HepG2 (cell line): ENCODE results near the gene RNF17. TPM values are rescaled to one million over a fixed set of nuclear protein-coding genes. Genes with fewer than 3 reads are reported as not detected.

ENCODE experiments used
- ATAC-seq: fragments of 200-7000 bp; cut with Tn5 transposase; 3 replicates; pipeline ENCODE4 v1.9.1; 2020; ENCODE audit warnings: mild to moderate bottlenecking, moderate library complexity
- BruUV-seq: library from RNA; stranded (reverse); fragments of 400-500 nt; replicated peaks from 2 replicates; lab custom pipeline; 2021; lab: Mats Ljungman, UMichigan
- CTCF ChIA-PET: fragments of 300-600 bp; formaldehyde crosslinking; extraction: SDS; loops from one replicate; lab custom pipeline; 2021; ENCODE audit warnings: low total read pairs, inconsistent platforms, low intra/inter-chr PET ratio; lab: Yijun Ruan, JAX
- POLR2A ChIA-PET: fragments of 350-600 bp; sonication (Branson Sonifier 250); formaldehyde crosslinking; loops from one replicate; lab custom pipeline; 2020; ENCODE audit warnings: antibody characterized with exemption, inconsistent platforms; lab: Yijun Ruan, JAX
- DNase-seq: peaks from one replicate; pipeline ENCODE4 v3.0.0-alpha.2; 2015; ENCODE audit warnings: low spot score
- FAIRE-seq: peaks from 3 replicates; lab custom pipeline; 2011; peaks lifted over from hg19 to GRCh38; lab: Jason Lieb, UNC
- H2AFZ ChIP-seq: one replicate; pipeline ENCODE4 v1.6.1; 2011; ENCODE audit warnings: low read length, inconsistent platforms
- H3K27ac ChIP-seq: fragments of 300-600 bp; 3 replicates; pipeline ENCODE4 v1.8.0; 2011; ENCODE audit warnings: mixed run types, mild to moderate bottlenecking, mixed read lengths, low read length, inconsistent platforms; ENCODE audit not compliant: insufficient read depth; ENCODE audit errors: extremely low read length
- H3K27me3 ChIP-seq, 2 experiments: fragments of 200-600 bp in 1 of 2; 2 replicates in 1 of 2; 3 replicates in 1 of 2; pipeline versions ENCODE4 v1.6.0 to v1.8.0; 2011; ENCODE audit warnings: low read length in 2 of 2, mild to moderate bottlenecking in 2 of 2, moderate library complexity in 2 of 2, inconsistent platforms in 1 of 2; ENCODE audit not compliant: insufficient read depth in 2 of 2, control insufficient read depth in 1 of 2
- H3K36me3 ChIP-seq, 2 experiments: fragments of 200-600 bp in 1 of 2; replicated peaks in 1 of 2; 2 replicates in 1 of 2; 3 replicates in 1 of 2; pipeline versions ENCODE4 v1.5.1 to v1.8.0; 2011; ENCODE audit warnings: low read length in 2 of 2, inconsistent platforms in 1 of 2; ENCODE audit not compliant: insufficient read depth in 2 of 2, control insufficient read depth in 1 of 2
- H3K4me1 ChIP-seq: 2 replicates; pipeline ENCODE4 v1.5.1; 2012; ENCODE audit warnings: low read length, inconsistent platforms; ENCODE audit not compliant: insufficient read depth
- H3K4me2 ChIP-seq: 2 replicates; pipeline ENCODE4 v1.6.0; 2011; ENCODE audit warnings: low read depth, low read length, inconsistent platforms
- H3K4me3 ChIP-seq, 3 experiments: fragments of 200-600 bp in 1 of 3; sonication (generic), shearing (Covaris generic) in 1 of 3; replicated peaks in 1 of 3; 2 replicates each; pipeline ENCODE4 v1.5.1; 2011 to 2016; ENCODE audit warnings: low read length in 3 of 3, inconsistent platforms in 2 of 3, low read depth in 2 of 3, mild to moderate bottlenecking in 2 of 3, control low read depth in 1 of 3, mixed read lengths in 1 of 3; ENCODE audit not compliant: insufficient read depth in 1 of 3
- H3K79me2 ChIP-seq: one replicate; pipeline ENCODE4 v1.6.1; 2011; ENCODE audit warnings: low read length, inconsistent platforms; ENCODE audit not compliant: insufficient read depth
- H3K9ac ChIP-seq: 2 replicates; pipeline ENCODE4 v1.6.0; 2011; ENCODE audit warnings: mild to moderate bottlenecking, low read depth, low read length, inconsistent platforms; ENCODE audit not compliant: insufficient read depth
- H3K9me3 ChIP-seq: 2 replicates; pipeline ENCODE4 v1.5.1; 2012; ENCODE audit warnings: mild to moderate bottlenecking, low read length
- H4K20me1 ChIP-seq: 2 replicates; pipeline ENCODE4 v1.6.0; 2011; ENCODE audit warnings: inconsistent platforms, mild to moderate bottlenecking, low read length, moderate library complexity; ENCODE audit not compliant: insufficient read depth
- ATF7 ChIP-seq, 2 experiments: fragments of 450-650 bp in 1 of 2; sonication (generic) in 1 of 2; formaldehyde crosslinking in 1 of 2; IDR thresholded peaks; 2 replicates each; pipeline versions ENCODE4 v1.4.0 to v1.6.1; 2016 to 2020; ENCODE audit warnings: antibody characterized with exemption in 1 of 2, mild to moderate bottlenecking in 1 of 2, missing genetic modification reagents in 1 of 2
- CEBPB ChIP-seq: IDR thresholded peaks from 2 replicates; pipeline ENCODE4 v1.6.1; 2011; ENCODE audit warnings: low read depth, low read length, improper control_type of control experiment, borderline replicate concordance
- CEBPG ChIP-seq: IDR thresholded peaks from 2 replicates; pipeline ENCODE4 v1.6.1; 2016
- HCFC1 ChIP-seq: fragments of 150-350 bp; IDR thresholded peaks from 2 replicates; pipeline ENCODE4 v1.6.1; 2014; ENCODE audit warnings: low read depth, low read length
- WGBS: methylation state at CpG from one replicate; pipeline ENCODE4 v1.1.6; 2017; ENCODE audit warnings: low lambda C conversion rate; 5-methylcytosine and 5-hydroxymethylcytosine counted together
- in situ Hi-C: cut with HindIII; loops from 2 replicates; pipeline ENCODE4 v1.10.0; 2017; ENCODE audit warnings: low pct_unique_long_range_greater_than_20kb; ENCODE audit not compliant: extremely low pct_ligation_motif_present
- intact Hi-C: fragments of 100-400 bp; cut with micrococcal nuclease; formaldehyde crosslinking; loops from one replicate; pipeline ENCODE4 v1.10.0; 2022; ENCODE audit not compliant: unreplicated experiment
- polyA plus RNA-seq, 8 experiments: library from polyadenylated mRNA; depleted of rRNA in 3 of 8; stranded (reverse) in 7 of 8; unstranded in 1 of 8; fragments of >200 nt; fragmentation: Illumina TruSeq in 4 of 8; extraction: Trizol in 4 of 8; gene quantifications; 2 replicates each; pipeline versions ENCODE4 v1.2.1 to v1.2.3, GENCODE V29; 2011 to 2016; ENCODE audit warnings: low read depth in 4 of 8, missing spikeins in 1 of 8, mixed read lengths in 1 of 8; ENCODE audit not compliant: insufficient read depth in 1 of 8
- total RNA-seq, 5 experiments: library from RNA; depleted of rRNA; stranded (reverse); fragments of >200 nt; fragmentation: Illumina TruSeq; extraction: Trizol; gene quantifications; 2 replicates each; pipeline ENCODE4 v1.2.3, GENCODE V29; 2016; ENCODE audit warnings: low read depth in 1 of 5
- TF ChIP-seq, protein P1 (sequence below): sonication (generic); formaldehyde crosslinking; IDR thresholded peaks from 2 replicates; pipeline ENCODE4 v1.5.0; 2020; ENCODE audit warnings: mild to moderate bottlenecking, missing genetic modification reagents, borderline replicate concordance
- TF ChIP-seq, protein P2 (sequence below): sonication (generic); formaldehyde crosslinking; IDR thresholded peaks from 2 replicates; pipeline ENCODE4 v1.4.0; 2020; ENCODE audit warnings: missing genetic modification reagents
- TF ChIP-seq, protein P3 (sequence below), 2 experiments: fragments of 450-650 bp in 1 of 2; sonication (generic) in 1 of 2; formaldehyde crosslinking; IDR thresholded peaks; 2 replicates each; pipeline versions ENCODE4 v1.5.0 to v1.8.0; 2020 to 2022; ENCODE audit warnings: mild to moderate bottlenecking in 1 of 2, missing genetic modification reagents in 1 of 2

RNF17 gene
- total and polyA plus RNA-seq, 2 of the 13 experiments (the other 11 are each of a cell fraction or from before 2014, with no cell fraction given) = not detected

DNA sequence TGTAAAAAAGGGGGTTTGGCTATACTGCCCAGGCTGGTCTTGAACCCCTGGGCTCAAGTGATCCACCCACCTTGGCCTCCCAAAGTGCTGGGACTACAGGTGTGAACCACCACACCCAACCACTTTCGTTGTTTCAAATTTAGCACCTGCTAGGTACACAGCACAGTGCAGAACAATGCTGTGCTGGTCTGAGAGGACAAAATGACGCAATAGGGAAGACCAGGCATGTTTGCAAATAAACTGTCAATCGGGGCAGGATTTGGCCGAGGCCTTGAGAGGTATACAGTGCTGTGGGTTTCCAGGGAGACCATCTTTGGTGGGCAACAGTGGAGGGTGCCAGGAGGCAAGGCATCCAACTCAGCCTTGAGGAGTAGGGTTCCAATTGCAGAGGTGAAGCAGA is 46.8 kb upstream of the RNF17 start:
- H4K20me1 ChIP-seq = no peaks in the 10 kb centered on the region
- 4% methylated on average over 4 of the region's 4 CpGs for WGBS
- H3K27ac ChIP-seq = no peak overlapping the region
- no peaks in the 10 kb centered on the region for H3K9me3 ChIP-seq
- H3K79me2 ChIP-seq = no peaks in the 10 kb centered on the region
- FAIRE-seq (no peak), ATAC-seq (no peak), DNase-seq (no peak)
- intact Hi-C loops = no loop called here
- ChIA-PET CTCF (no interaction called here), POLR2A (no interaction called here)
- no peak overlapping the region for H2AFZ ChIP-seq
- H3K27me3 ChIP-seq = peaks cover 3 to 24% of the 10 kb centered on the region in 2 experiments; a peak in 3 of 5 replicates
- H3K4me2 ChIP-seq = no peak overlapping the region
- H3K4me1 ChIP-seq = no peaks in the 10 kb centered on the region
- TF ChIP-seq CEBPB = peak; percentile 55; the same call in 1 of the 2 replicates
- peak; percentile 74 for TF ChIP-seq ATF7 (IDR thresholded peaks at IDR 0.05)
- no peak for TF ChIP-seq ATF7 (CRISPR knock-in tag; IDR thresholded peaks at IDR 0.05)
- TF ChIP-seq HCFC1 = no peak
- TF ChIP-seq, protein P1, sequence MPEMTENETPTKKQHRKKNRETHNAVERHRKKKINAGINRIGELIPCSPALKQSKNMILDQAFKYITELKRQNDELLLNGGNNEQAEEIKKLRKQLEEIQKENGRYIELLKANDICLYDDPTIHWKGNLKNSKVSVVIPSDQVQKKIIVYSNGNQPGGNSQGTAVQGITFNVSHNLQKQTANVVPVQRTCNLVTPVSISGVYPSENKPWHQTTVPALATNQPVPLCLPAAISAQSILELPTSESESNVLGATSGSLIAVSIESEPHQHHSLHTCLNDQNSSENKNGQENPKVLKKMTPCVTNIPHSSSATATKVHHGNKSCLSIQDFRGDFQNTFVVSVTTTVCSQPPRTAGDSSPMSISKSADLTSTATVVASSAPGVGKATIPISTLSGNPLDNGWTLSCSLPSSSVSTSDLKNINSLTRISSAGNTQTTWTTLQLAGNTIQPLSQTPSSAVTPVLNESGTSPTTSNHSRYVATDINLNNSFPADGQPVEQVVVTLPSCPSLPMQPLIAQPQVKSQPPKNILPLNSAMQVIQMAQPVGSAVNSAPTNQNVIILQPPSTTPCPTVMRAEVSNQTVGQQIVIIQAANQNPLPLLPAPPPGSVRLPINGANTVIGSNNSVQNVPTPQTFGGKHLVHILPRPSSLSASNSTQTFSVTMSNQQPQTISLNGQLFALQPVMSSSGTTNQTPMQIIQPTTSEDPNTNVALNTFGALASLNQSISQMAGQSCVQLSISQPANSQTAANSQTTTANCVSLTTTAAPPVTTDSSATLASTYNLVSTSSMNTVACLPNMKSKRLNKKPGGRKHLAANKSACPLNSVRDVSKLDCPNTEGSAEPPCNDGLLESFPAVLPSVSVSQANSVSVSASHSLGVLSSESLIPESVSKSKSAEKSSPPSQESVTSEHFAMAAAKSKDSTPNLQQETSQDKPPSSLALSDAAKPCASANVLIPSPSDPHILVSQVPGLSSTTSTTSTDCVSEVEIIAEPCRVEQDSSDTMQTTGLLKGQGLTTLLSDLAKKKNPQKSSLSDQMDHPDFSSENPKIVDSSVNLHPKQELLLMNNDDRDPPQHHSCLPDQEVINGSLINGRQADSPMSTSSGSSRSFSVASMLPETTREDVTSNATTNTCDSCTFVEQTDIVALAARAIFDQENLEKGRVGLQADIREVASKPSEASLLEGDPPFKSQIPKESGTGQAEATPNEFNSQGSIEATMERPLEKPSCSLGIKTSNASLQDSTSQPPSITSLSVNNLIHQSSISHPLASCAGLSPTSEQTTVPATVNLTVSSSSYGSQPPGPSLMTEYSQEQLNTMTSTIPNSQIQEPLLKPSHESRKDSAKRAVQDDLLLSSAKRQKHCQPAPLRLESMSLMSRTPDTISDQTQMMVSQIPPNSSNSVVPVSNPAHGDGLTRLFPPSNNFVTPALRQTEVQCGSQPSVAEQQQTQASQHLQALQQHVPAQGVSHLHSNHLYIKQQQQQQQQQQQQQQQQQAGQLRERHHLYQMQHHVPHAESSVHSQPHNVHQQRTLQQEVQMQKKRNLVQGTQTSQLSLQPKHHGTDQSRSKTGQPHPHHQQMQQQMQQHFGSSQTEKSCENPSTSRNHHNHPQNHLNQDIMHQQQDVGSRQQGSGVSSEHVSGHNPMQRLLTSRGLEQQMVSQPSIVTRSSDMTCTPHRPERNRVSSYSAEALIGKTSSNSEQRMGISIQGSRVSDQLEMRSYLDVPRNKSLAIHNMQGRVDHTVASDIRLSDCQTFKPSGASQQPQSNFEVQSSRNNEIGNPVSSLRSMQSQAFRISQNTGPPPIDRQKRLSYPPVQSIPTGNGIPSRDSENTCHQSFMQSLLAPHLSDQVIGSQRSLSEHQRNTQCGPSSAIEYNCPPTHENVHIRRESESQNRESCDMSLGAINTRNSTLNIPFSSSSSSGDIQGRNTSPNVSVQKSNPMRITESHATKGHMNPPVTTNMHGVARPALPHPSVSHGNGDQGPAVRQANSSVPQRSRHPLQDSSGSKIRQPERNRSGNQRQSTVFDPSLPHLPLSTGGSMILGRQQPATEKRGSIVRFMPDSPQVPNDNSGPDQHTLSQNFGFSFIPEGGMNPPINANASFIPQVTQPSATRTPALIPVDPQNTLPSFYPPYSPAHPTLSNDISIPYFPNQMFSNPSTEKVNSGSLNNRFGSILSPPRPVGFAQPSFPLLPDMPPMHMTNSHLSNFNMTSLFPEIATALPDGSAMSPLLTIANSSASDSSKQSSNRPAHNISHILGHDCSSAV (CRISPR knock-in tag) = no peak
- TF ChIP-seq, protein P2, sequence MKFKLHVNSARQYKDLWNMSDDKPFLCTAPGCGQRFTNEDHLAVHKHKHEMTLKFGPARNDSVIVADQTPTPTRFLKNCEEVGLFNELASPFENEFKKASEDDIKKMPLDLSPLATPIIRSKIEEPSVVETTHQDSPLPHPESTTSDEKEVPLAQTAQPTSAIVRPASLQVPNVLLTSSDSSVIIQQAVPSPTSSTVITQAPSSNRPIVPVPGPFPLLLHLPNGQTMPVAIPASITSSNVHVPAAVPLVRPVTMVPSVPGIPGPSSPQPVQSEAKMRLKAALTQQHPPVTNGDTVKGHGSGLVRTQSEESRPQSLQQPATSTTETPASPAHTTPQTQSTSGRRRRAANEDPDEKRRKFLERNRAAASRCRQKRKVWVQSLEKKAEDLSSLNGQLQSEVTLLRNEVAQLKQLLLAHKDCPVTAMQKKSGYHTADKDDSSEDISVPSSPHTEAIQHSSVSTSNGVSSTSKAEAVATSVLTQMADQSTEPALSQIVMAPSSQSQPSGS = no peak
- TF ChIP-seq, protein P3, sequence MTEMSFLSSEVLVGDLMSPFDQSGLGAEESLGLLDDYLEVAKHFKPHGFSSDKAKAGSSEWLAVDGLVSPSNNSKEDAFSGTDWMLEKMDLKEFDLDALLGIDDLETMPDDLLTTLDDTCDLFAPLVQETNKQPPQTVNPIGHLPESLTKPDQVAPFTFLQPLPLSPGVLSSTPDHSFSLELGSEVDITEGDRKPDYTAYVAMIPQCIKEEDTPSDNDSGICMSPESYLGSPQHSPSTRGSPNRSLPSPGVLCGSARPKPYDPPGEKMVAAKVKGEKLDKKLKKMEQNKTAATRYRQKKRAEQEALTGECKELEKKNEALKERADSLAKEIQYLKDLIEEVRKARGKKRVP (CRISPR knock-in tag; IDR thresholded peaks at IDR 0.05) = peak in 1 of 2 experiments; percentile 25; a peak in 1 of 4 replicates
- TF ChIP-seq CEBPG = 0 out of 2 replicates have a peak, but pooled peaks have one; percentile 9
- no peaks in the 10 kb centered on the region for H3K36me3 ChIP-seq
- BruUV-seq = no TSS peak
- H3K4me3 ChIP-seq = no peak overlapping the region
- no peak overlapping the region for H3K9ac ChIP-seq
- in situ Hi-C loops = no loop called here
